ENCODE results near the gene CFAP54.

GRCh38 chr12:96482086-96482485 is 7.3 kb upstream of the CFAP54 start:
- no peak for TF ChIP-seq POLR2A (IDR thresholded peaks at IDR 0.05)
- TF ChIP-seq, protein P1, sequence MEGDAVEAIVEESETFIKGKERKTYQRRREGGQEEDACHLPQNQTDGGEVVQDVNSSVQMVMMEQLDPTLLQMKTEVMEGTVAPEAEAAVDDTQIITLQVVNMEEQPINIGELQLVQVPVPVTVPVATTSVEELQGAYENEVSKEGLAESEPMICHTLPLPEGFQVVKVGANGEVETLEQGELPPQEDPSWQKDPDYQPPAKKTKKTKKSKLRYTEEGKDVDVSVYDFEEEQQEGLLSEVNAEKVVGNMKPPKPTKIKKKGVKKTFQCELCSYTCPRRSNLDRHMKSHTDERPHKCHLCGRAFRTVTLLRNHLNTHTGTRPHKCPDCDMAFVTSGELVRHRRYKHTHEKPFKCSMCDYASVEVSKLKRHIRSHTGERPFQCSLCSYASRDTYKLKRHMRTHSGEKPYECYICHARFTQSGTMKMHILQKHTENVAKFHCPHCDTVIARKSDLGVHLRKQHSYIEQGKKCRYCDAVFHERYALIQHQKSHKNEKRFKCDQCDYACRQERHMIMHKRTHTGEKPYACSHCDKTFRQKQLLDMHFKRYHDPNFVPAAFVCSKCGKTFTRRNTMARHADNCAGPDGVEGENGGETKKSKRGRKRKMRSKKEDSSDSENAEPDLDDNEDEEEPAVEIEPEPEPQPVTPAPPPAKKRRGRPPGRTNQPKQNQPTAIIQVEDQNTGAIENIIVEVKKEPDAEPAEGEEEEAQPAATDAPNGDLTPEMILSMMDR (IDR thresholded peaks at IDR 0.05), result no peak
- no peak for TF ChIP-seq POLR2AphosphoS5 (IDR thresholded peaks at IDR 0.05; ENCODE audit: insufficient read depth in 1 of 2, low read depth in 1 of 2)
